HG02610 (cell line): Measurements from ENCODE around the gene CARS2.

Source experiments
- ATAC-seq: cut with Tn5 transposase; IDR thresholded peaks from one replicate; pipeline ENCODE4 v1.9.1; 2021; ENCODE audit warnings: mild to moderate bottlenecking, moderate library complexity; ENCODE audit not compliant: unreplicated experiment

Gene CARS2

GRCh38 chr13:110653851-110654250 is 52.1 kb downstream of the CARS2 start:
- ATAC-seq = no peak

- ATAC-seq = no peak
These were observed 52.6 kb downstream of the CARS2 start for GRCh38 chr13:110653271-110653670.

GRCh38 chr13:110652764-110653163 is 53.2 kb downstream of the CARS2 start:
- ATAC-seq = no peak

DNA sequence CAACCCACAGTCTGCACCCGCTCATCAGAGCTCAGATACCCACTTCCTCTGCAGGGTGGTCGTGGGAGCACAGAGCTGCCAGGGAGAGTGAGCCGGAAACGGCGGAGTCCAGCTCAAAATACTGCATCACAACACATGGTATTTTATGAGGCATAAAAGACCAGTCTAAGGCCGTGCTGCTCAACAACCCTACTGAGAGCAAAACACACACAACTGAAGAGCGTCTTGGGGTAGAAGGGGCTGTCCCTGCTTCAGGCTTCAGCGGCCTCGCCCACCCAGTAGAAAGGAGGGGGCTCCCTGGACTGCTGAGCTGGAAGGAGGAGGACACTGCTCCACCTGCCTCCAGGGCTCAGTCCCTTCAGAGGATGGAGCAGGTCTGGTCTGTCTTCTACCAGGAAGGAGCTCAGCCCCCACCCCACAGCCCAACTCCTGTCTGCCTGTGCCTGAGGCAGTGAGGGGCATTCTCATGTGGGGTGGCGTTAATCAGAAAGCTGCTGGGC is 53.6 kb downstream of the CARS2 start:
- ATAC-seq = no peak

DNA sequence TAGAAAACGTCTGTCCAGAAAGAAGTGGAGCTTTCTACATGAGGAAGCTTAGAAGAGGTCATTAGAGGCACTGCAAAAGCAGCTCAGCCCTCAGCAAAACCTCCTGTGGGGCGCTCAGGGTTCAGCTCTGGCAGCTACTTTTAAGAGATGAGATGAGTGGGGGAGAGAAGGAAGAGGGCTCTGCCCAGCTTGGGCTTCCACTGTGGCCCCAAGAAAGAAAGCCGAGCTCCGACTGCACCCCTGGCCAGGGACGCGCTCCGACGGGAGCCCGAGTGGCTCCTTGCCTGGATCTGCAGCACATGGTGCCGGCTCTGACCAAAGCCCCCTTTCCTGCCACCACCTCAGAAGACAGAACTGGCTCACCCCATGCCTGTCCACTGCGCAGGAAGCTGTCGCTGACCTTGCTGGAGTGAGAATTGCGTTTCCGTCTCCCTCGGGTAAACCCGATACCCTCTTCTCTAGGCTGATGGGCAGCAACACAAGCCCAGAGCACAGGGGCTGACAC is 54.1 kb downstream of the CARS2 start:
- no peak for ATAC-seq

GRCh38 chr13:110651271-110651670 is 54.6 kb downstream of the CARS2 start:
- ATAC-seq = no peak

DNA sequence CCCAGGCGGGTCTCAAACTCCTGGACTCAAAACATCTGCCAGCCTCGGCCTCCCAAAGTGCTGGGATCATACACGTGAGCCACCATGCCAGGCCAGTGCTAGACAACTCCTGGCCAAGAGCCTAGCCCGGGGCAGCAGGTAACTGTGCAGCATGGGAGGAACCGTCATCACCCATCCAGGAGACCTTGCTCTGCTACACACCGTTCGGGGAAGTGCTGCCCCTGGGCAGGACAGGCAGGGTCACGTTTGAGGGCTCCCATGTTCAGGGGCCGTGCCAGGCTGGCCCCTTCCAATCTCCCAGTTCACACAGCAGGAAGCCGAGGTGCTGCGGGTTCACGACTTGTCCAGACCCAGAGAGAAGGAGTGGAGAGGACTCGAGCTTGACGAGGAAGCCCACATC is 55.5 kb downstream of the CARS2 start:
- ATAC-seq = no peak

DNA sequence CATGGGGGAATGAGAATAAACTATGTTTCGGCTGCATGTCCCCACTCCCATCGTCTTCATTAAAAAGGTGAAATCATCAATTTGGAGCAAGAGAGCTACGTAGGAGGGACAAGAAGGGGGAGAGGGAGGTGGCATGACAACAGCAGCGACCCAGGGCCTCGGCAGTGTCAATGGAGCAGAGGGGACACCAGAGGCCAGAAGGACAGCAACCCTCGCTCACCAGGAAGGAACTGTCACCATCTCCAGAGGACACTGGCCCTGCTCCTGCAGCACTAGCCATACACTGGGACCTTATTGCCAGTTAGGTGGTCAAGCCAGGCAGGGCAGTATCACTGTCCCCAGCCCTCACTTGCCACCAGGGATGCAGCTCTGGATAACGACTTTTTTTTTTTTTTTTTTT is 56.4 kb downstream of the CARS2 start:
- no peak for ATAC-seq

DNA sequence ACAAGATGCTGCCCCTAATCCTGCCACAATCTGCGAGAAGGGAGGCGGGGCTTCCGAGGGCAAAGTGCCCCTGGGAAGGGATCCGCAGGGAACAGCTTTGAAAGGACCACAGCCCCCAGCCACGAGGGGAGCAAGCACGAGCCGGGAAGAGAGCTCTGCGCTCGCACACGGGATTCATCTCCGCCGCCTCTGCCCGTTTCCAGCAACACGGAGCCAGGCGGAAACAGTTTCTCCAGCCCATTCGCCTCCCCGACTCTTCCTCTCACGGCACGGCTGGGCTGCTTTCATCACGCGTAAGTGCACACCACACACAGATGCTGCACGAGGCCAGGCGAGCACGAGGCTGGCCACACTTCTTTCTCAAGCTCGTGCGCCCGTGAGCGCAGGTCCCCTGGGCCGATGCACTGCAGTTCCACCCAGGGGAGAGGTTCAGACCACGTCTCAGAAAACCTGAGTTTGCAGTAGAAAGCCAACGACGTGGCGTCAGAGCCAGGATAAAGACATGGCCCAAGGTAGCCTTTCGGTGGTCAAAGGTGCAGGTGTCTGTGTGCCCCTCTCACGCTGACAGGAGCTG is 57.0 kb downstream of the CARS2 start:
- no peak for ATAC-seq

GRCh38 chr13:110648146-110648819 is 57.6 kb downstream of the CARS2 start:
- ATAC-seq = no peak

- ATAC-seq = no peak
These were observed 58.6 kb downstream of the CARS2 start for GRCh38 chr13:110647365-110647737.

- ATAC-seq = no peak
These were observed 59.2 kb downstream of the CARS2 start for GRCh38 chr13:110646442-110647364.

DNA sequence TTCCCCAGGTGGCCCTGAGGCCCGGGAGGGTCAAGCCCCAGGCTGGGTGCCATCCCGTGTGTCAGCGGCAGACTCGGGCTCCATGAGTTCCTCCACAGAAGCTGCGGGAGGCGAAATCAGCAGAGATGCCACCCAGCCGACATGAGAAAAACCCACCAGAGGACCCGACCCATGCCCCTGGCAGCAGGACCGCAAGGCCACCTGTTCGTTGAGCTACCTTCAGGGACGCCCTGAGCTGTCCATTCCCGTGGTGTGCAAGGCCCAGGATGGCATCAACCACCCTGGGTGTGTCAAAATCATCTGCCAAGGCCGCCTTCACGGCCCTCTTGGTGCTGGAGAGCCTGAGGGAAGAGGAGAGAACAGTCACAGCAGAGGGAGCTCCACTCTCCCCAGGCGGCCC is 60.2 kb downstream of the CARS2 start:
- ATAC-seq = no peak

DNA sequence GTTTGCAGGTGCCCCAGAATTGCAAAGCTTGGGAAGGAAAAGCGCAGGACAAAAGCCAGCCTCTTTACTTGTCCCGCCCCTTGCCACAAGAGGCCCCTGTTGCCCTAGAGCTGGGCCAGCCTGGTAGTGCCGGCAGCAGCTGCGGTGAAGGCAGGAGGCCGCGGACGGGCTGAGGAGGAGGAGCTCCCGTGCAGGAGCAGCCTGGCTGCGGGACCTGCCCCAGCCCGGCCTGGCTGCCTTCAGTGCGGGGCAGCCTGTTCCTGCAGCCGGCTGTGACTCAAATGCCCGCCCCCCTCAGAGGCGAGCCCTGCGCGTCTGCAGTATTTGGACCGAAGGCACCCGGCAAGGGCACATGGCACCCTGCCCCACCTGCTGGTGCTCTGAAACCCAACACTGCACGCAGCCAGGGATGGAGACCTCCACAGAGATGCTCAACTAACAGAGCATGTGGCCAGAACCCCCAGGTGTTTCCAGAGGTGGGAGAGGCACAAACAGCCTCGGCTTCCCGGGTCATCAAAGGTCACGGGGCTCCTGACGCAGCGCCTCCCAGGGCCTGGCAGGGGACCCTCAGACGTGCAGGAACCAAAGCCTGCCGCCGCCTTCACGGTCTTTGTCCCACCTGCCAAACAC is 60.9 kb downstream of the CARS2 start:
- ATAC-seq = peak; percentile 76

DNA sequence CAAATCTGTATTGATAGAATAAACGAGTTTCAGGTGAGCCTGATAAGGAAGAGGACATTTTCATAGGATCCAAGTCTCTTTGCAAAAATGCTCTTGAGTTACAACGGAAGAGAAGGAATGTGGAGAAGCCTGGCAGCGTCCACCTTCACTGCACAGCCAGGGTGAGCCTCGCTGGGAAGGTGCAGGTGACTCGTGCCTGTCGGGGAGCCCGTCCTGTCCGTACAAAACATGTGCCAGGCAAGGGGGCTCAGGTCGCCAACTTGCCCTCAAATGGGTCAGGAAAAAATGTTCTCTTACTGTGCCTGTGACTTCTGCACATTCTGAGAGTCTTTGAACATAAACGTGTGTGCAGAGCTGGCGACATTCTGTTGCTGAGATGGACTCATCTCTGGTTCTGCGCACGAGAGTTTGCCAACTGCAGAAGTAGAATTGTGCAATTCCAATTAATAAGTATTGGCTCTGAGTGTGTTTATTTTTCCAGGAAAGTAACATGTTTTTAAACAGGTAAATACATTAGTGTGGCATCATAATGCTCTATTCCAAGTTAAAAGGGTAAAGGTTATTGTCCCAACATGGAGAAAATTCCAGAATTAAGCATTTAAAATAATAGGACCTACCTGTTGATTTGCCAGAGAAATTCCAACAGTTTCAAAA is 62.0 kb downstream of the CARS2 start:
- ATAC-seq = no peak

- no peak for ATAC-seq
These were observed 62.6 kb downstream of the CARS2 start for GRCh38 chr13:110643324-110643723.

GRCh38 chr13:110642291-110642981 is 63.5 kb downstream of the CARS2 start:
- ATAC-seq = no peak

DNA sequence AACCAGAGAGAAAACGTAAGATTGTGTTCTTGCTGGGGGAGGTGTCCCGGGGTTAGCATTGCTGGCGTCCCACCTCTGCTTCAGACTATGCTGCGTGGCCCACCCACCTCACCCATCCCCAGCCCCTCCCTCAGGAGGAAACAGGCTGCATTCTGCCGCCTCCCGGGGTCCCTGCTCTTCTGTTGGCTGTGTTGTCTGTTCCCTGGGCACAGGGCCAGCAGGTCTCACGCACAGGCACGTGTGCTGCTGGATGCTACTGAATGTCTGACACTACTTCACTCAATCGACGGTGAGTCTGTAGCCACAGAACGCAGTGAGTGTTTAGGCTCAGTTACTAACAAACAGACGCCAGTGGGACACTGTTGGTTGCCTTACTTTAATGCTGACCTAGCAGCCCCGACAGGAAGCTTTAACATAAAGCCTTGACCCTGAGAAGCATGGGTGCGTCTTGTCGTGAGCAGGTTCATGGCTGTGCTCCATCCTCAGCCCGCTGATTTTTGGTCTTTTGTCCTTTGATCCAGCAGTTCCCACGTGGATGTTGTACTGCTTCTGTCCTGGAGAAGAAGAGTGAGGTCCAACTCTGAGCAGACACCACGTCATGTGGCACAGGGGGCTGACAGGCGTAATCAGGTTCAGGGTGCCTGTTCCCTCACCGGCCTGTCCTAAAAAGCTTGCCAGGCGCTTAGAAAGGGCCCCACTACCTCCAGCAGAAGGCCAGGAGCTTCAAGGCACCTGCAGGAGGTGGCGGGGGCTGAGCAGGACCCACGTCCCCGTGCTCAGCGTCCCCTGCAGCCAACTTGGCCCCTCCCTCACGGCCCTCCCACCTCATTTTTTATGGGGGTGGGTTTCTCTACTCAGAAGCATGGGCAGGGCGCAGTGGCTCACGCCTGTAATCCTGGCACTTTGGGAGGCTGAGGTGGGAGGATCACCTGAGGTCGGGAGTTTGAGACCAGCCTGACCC is 64.6 kb downstream of the CARS2 start:
- ATAC-seq = no peak

GRCh38 chr13:110640591-110641029 is 65.3 kb downstream of the CARS2 start:
- ATAC-seq = no peak
